HepG2 (cell line): ENCODE data around the gene AUTS2.

Source experiments
- CTCF ChIP-seq: sonication (generic); formaldehyde crosslinking; IDR thresholded peaks from 2 replicates; pipeline ENCODE4 v1.5.0; 2020; ENCODE audit warnings: mild to moderate bottlenecking, missing genetic modification reagents, moderate library complexity
- POLR2A ChIP-seq, 2 experiments: IDR thresholded peaks; 2 replicates each; pipeline ENCODE4 v1.6.1; 2011; ENCODE audit warnings: low read depth in 2 of 2, low read length in 2 of 2, mild to moderate bottlenecking in 1 of 2, moderate library complexity in 1 of 2; ENCODE audit not compliant: insufficient read depth in 1 of 2
- RAD21 ChIP-seq: fragments of 450-650 bp; formaldehyde crosslinking; IDR thresholded peaks from 2 replicates; pipeline ENCODE4 v1.5.0; 2020; ENCODE audit warnings: mild to moderate bottlenecking
- REST ChIP-seq, 2 experiments: IDR thresholded peaks; 2 replicates each; pipeline ENCODE4 v1.6.1; 2011 to 2012; ENCODE audit warnings: low read length in 2 of 2, borderline replicate concordance in 1 of 2, low read depth in 1 of 2, mild to moderate bottlenecking in 1 of 2, moderate library complexity in 1 of 2
- RFX5 ChIP-seq: IDR thresholded peaks from 2 replicates; pipeline ENCODE4 v1.6.1; 2011; ENCODE audit warnings: low read depth, low read length, improper control_type of control experiment
- TBX2 ChIP-seq: sonication (generic); formaldehyde crosslinking; IDR thresholded peaks from 2 replicates; pipeline ENCODE4 v1.5.0; 2020; ENCODE audit warnings: missing genetic modification reagents, mild to moderate bottlenecking, borderline replicate concordance
- ZC3H4 ChIP-seq: sonication (generic); formaldehyde crosslinking; IDR thresholded peaks from 2 replicates; pipeline ENCODE4 v1.4.0; 2020; ENCODE audit warnings: missing genetic modification reagents, borderline replicate concordance
- ZFP91 ChIP-seq: sonication (generic); formaldehyde crosslinking; IDR thresholded peaks from 2 replicates; pipeline ENCODE4 v1.9.0; 2022; ENCODE audit warnings: missing genetic modification reagents, mild to moderate bottlenecking, borderline replicate concordance
- ZNF431 ChIP-seq: sonication (generic); formaldehyde crosslinking; IDR thresholded peaks from 2 replicates; pipeline ENCODE4 v1.9.0; 2022; ENCODE audit warnings: missing genetic modification reagents, low read depth, mild to moderate bottlenecking, borderline replicate concordance
- ZNF512 ChIP-seq: sonication (generic); formaldehyde crosslinking; IDR thresholded peaks from 2 replicates; pipeline ENCODE4 v1.4.0; 2020; ENCODE audit warnings: mild to moderate bottlenecking, missing genetic modification reagents
- ZNF609 ChIP-seq: sonication (generic); formaldehyde crosslinking; IDR thresholded peaks from 2 replicates; pipeline ENCODE4 v1.4.0; 2020; ENCODE audit warnings: mild to moderate bottlenecking, missing genetic modification reagents, borderline replicate concordance

- TF ChIP-seq RAD21 (CRISPR knock-in tag) (no peak), RFX5 (no peak), ZNF609 (CRISPR knock-in tag) (no peak), CTCF (CRISPR knock-in tag) (no peak), ZC3H4 (CRISPR knock-in tag) (no peak), POLR2A (IDR thresholded peaks at IDR 0.05; ENCODE audit: insufficient read depth in 1 of 2, low read depth in 2 of 2, low read length in 2 of 2) (no peak), TBX2 (CRISPR knock-in tag) (no peak), ZFP91 (no peak), REST (IDR thresholded peaks at IDR 0.05; ENCODE audit: borderline replicate concordance in 1 of 2, low read depth in 1 of 2, low read length in 2 of 2) (no peak), ZNF431 (no peak), ZNF512 (CRISPR knock-in tag) (no peak)
Observed at GRCh38 chr7:70657571-70657970, 1059.3 kb downstream of the AUTS2 start.
